BJ (cell line): Measurements from ENCODE around the gene DICER1. TPM values are rescaled to one million over a fixed set of nuclear protein-coding genes. Genes with fewer than 3 reads are reported as not detected.

Experiments used
- CTCF ChIA-PET: fragments of 350-600 bp; formaldehyde crosslinking; extraction: SDS; loops from one replicate; lab custom pipeline; 2021; ENCODE audit warnings: antibody characterized with exemption, inconsistent platforms; lab: Yijun Ruan, JAX
- POLR2A ChIA-PET: fragments of 300-600 bp; sonication (Branson Sonifier 250); formaldehyde crosslinking; extraction: SDS; loops from one replicate; lab custom pipeline; 2021; ENCODE audit warnings: antibody characterized with exemption; lab: Charles Lee
- DNase-seq: peaks from one replicate; pipeline ENCODE4 v3.0.0-alpha.2; 2011; ENCODE audit warnings: low read depth
- H3K27me3 ChIP-seq: 2 replicates; pipeline ENCODE4 v1.6.0; 2011; ENCODE audit warnings: low read length; ENCODE audit not compliant: control insufficient read depth, insufficient read depth
- H3K36me3 ChIP-seq: 2 replicates; pipeline ENCODE4 v1.5.1; 2011; ENCODE audit warnings: low read length; ENCODE audit not compliant: control insufficient read depth, insufficient read depth
- H3K4me3 ChIP-seq: 2 replicates; pipeline ENCODE4 v1.5.1; 2011; ENCODE audit warnings: low read depth, mild to moderate bottlenecking, control low read depth, low read length
- polyA plus RNA-seq: library from polyadenylated mRNA; depleted of rRNA; stranded (reverse); fragments of >200 nt; gene quantifications from 2 replicates; pipeline ENCODE4 v1.2.3, GENCODE V29; 2011
- TF ChIP-seq, protein P1 (sequence below): IDR thresholded peaks from 2 replicates; pipeline ENCODE4 v1.5.1; 2011; ENCODE audit warnings: low read depth, mild to moderate bottlenecking, control low read depth, inconsistent platforms, low read length, moderate library complexity; ENCODE audit not compliant: insufficient read depth

The DICER1 gene
- polyA plus RNA-seq, 1 experiment = 15.7 TPM

DNA sequence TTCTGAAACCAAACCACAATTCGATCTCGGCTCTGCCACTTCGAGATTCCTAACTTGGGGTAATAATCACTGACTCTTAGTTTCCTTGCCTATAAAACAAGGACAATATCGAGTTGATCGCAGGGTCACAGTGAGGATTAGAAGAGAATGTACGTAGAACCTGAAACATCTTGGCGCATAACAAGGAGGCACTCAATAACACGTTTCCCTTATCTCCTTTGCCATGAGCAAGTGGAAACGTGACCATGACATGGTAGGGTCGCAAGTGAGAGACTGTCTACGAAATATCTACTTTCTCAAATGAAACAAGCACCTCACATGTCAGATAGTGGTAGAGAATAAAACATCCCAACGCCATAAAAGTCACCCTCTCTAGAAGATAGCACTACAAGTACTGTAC, 2.3 kb downstream of the DICER1 start:
- POLR2A ChIA-PET = no interaction called here
- CTCF ChIA-PET = no interaction called here
- Histone ChIP-seq H3K27me3 (no peaks in the 10 kb centered on the region), H3K4me3 (no peak overlapping the region), H3K36me3 (no peaks in the 10 kb centered on the region)
- TF ChIP-seq, protein P1, sequence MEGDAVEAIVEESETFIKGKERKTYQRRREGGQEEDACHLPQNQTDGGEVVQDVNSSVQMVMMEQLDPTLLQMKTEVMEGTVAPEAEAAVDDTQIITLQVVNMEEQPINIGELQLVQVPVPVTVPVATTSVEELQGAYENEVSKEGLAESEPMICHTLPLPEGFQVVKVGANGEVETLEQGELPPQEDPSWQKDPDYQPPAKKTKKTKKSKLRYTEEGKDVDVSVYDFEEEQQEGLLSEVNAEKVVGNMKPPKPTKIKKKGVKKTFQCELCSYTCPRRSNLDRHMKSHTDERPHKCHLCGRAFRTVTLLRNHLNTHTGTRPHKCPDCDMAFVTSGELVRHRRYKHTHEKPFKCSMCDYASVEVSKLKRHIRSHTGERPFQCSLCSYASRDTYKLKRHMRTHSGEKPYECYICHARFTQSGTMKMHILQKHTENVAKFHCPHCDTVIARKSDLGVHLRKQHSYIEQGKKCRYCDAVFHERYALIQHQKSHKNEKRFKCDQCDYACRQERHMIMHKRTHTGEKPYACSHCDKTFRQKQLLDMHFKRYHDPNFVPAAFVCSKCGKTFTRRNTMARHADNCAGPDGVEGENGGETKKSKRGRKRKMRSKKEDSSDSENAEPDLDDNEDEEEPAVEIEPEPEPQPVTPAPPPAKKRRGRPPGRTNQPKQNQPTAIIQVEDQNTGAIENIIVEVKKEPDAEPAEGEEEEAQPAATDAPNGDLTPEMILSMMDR = no peak
- no peak for DNase-seq

DNA sequence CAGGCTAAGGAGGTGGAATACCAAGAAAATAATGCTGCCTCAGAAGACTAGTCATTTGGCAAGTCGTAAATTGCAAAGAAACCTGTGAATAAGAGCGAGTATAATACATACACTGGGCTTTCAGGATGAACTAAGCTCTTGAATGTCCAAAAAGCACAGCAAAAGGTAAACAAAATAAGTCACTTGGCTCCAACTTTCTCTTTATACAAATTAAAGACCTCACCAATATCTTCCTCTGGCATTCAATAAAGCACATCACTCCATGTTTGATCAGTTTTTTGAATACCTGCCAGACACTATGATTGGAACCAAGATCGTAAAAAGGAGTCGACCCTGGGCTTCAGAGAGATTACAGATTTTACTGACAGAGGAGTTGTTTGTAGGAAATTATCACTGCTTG, 3.5 kb downstream of the DICER1 start:
- POLR2A ChIA-PET = no interaction called here

DNA sequence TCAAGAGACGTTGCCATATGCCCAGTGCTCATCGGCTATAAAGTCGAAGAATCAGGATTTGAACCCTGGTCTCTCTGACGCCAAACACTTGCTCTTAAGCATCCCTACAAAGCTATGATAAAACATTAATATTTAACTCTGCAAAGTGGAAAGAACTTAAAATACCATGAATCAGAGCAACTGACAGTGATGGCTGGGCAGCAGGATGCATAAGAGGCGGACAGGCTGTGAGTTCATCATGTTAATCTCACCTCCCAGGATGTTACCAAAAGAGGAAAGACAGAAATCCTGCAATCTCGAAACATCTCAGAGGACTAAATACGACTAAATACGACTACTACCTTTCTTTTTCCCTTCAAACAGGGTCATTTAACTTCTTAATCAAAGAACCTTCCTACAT, 5.8 kb downstream of the DICER1 start:
- TF ChIP-seq, protein P1 = no peak
- DNase-seq = no peak

More for the DNA sequence above, 3.5 kb downstream of the DICER1 start:
- no peak overlapping the region for H3K4me3 ChIP-seq
- no peak for DNase-seq
- no peaks in the 10 kb centered on the region for H3K27me3 ChIP-seq
- TF ChIP-seq, protein P1 = no peak
- CTCF ChIA-PET = interaction anchor here (1.4 kb wide), 1 partner anchor 29 kb away, joined by 3 read pairs; no protein-coding TSS in a partner anchor
- no peaks in the 10 kb centered on the region for H3K36me3 ChIP-seq

DNA sequence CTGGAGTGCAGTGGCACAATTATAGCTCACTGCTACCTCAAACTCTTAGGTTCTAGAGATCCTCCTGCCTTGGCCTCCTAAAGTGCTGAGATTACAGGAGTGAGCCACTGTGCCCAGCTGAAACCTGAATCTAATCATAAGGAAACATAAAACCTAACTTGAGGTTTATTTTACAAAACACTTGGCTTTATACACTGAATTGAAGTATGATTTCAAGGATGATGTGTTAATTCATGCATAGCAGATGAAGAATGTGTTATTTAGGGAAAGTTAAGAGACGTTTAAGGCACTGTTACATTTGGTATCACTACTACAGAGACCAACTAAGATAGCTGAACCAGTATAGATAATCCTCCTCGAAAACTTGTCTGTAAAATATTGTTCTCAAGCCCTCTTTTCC, 6.4 kb downstream of the DICER1 start:
- Histone ChIP-seq H3K36me3 (no peaks in the 10 kb centered on the region), H3K27me3 (no peaks in the 10 kb centered on the region), H3K4me3 (no peak overlapping the region)
- DNase-seq = no peak
- ChIA-PET POLR2A (no interaction called here), CTCF (no interaction called here)
- TF ChIP-seq, protein P1 = no peak

More for the DNA sequence above, 5.8 kb downstream of the DICER1 start:
- Histone ChIP-seq H3K4me3 (no peak overlapping the region), H3K36me3 (no peaks in the 10 kb centered on the region), H3K27me3 (no peaks in the 10 kb centered on the region)
- POLR2A ChIA-PET = no interaction called here
- CTCF ChIA-PET = no interaction called here

DNA sequence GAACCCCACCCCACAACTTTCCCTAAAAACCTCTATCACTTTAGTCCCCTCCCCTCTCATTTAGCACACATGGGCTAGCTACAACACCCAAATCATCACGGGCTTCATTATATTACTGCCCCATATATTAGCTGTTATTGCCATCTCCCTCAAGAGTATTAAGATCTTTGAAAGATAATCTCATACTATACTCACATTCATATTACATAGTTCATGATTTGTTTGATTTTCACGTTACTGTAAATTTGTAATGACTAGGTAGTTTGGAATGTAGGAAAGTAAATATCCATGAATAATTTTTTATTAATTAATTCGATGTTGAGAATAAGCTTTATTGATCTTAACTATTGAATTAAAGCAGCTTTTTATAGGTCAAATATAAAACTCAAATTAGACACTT, 7.9 kb downstream of the DICER1 start:
- POLR2A ChIA-PET = no interaction called here
- TF ChIP-seq, protein P1 = no peak
- DNase-seq = no peak
- H3K36me3 ChIP-seq = no peaks in the 10 kb centered on the region
- CTCF ChIA-PET = interaction anchor here (0.8 kb wide), 1 partner anchor 938 kb away, joined by 3 read pairs; no protein-coding TSS in a partner anchor
- H3K4me3 ChIP-seq = no peak overlapping the region
- H3K27me3 ChIP-seq = no peaks in the 10 kb centered on the region
